Measurements from ENCODE around the gene NUP214. TPM values are rescaled to one million over a fixed set of nuclear protein-coding genes. Genes with fewer than 3 reads are reported as not detected.

Gene NUP214
- total RNA-seq (2014; rRNA removed): 22.0 and 25.6 TPM in 2 replicates
- percentile 79 among the genes with signal in this experiment for Bru-seq, nascent RNA
- percentile 80 among the genes with signal in this experiment for BruChase-seq, experiment 1, labeled RNA remaining after a 6-hour chase
- BruChase-seq, experiment 2, labeled RNA remaining after a 2-hour chase: percentile 80 among the genes with signal in this experiment
- long read RNA-seq, partial matches to known transcripts: 36 of 40 reads
- long read RNA-seq, other reads (novel, unspliced or antisense): 3 of 40 reads

GRCh38 chr9:131125288-131126058 lies at the start of gene NUP214:
Gene NUP214 (plus strand): TSS chr9:131125586. CDS start chr9:131125705, 119 bp downstream.
- intact Hi-C loops (cut with micrococcal nuclease): loop anchor here (10.0 kb wide), 1 partner anchor 71 kb away; no protein-coding TSS in a partner anchor
- ChIA-PET POLR2A (ENCODE audit: unreplicated experiment) (interaction anchor here (0.5 to 1.0 kb wide), 6 partner anchors 23 to 386 kb away, joined by 3 to 7 read pairs (median 4); partner anchors contain the start of gene AIF1L), CTCF (no interaction called here)
- ATAC-seq (peak; percentile 99), DNase-seq (peak; percentile 96)
- Histone ChIP-seq H3K9me3 (ENCODE audit: low read length) (no peaks in the 10 kb centered on the region), H3K4me3 (ENCODE audit: low read length) (peak within 1 kb of the TSS; percentile 86), H4K20me1 (ENCODE audit: low read length) (no peaks in the 10 kb centered on the region), H3K9me2 (replicated peaks; ENCODE audit: low read length) (no peaks in the 10 kb centered on the region), H3K79me2 (ENCODE audit: low read length) (peaks cover 36% of the 10 kb centered on the region), H3F3A (ENCODE audit: low read length, unreplicated experiment) (no peaks in the 10 kb centered on the region), H3K27ac (ENCODE audit: low read length) (peak within 1 kb of the TSS; percentile 75), H3K4me1 (ENCODE audit: insufficient read depth, low read length) (peaks cover 7% of the 10 kb centered on the region), H3K4me2 (ENCODE audit: low read length) (peak within 1 kb of the TSS; percentile 98), H3K27me3 (ENCODE audit: low read length) (no peaks in the 10 kb centered on the region), H3K9ac (ENCODE audit: low read length) (peak within 1 kb of the TSS; percentile 99), H3K36me3 (ENCODE audit: low read depth, low read length) (peaks cover 15% of the 10 kb centered on the region; the same call in 1 of the 2 replicates), H2AFZ (ENCODE audit: low read length) (peak within 1 kb of the TSS; percentile 76)
- TF ChIP-seq EZH2phosphoT487 (IDR thresholded peaks at IDR 0.05; ENCODE audit: borderline replicate concordance, low read length) (no peak), EZH2 (IDR thresholded peaks at IDR 0.05; ENCODE audit: low read length, unreplicated experiment) (no peak), CTCF (conservative IDR thresholded peaks at IDR 0.05; ENCODE audit: low read depth, low read length) (no peak)
- BruUV-seq (replicated peaks): TSS peak; percentile 71

DNA sequence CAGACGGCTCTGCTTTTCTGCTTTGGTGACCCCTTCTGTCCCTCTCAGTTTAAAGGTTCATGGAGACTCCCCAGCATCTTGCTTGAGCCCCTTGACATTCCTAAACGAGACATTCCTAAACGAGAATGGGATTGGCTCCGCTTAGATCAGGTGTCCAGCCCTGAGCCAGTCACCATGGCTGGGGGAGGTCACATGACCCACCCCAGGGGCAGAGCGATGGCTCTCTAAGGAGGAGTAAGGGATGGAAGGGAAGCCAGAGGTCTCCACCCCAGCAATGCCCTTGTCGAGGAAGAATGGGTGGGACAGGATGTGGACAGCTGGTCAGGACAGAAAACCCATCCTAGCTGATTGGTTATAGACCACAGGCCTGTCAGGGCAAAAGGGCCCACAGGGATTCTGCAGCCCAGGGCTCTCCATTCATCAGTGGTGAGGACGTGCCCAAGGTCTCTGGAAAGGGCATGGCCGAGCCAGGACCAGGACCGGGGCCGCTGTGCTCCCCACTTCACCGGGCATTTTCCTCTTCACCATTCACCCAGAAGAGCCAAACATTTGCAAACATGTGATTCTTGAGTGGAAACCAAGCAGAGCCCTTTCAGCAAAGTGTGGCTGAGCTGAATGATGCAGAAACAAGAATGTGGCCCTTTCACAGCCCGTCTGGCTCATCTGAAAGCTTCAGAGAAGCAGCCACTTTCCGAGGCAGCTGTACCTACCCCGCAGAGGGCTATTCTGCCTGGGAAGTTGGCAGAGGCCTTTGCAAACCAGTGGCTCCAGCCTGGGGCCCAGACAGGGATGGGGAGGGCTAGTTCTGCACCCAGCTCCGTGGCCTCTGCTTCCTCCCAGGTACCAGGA lies 48.8 kb upstream of the NUP214 start:
- H3K4me1 ChIP-seq (ENCODE audit: insufficient read depth, low read length): 0 out of 2 replicates have a peak, but pooled peaks cover 7% of the 10 kb centered on the region
- ChIA-PET POLR2A (ENCODE audit: unreplicated experiment) (no interaction called here), CTCF (no interaction called here)
- no peaks in the 10 kb centered on the region for H3K36me3 ChIP-seq (ENCODE audit: low read depth, low read length)
- H3K4me2 ChIP-seq (ENCODE audit: low read length): no peak overlapping the region
- no peaks in the 10 kb centered on the region for H3K9me2 ChIP-seq (replicated peaks; ENCODE audit: low read length)
- TF ChIP-seq EZH2 (IDR thresholded peaks at IDR 0.05; ENCODE audit: low read length, unreplicated experiment) (no peak), EZH2phosphoT487 (IDR thresholded peaks at IDR 0.05; ENCODE audit: borderline replicate concordance, low read length) (no peak), CTCF (conservative IDR thresholded peaks at IDR 0.05; ENCODE audit: low read depth, low read length) (no peak)
- H3K27ac ChIP-seq (ENCODE audit: low read length): no peak overlapping the region
- H2AFZ ChIP-seq (ENCODE audit: low read length): no peak overlapping the region
- no TSS peak for BruUV-seq (replicated peaks)
- intact Hi-C loops (cut with micrococcal nuclease): no loop called here
- H3K9me3 ChIP-seq (ENCODE audit: low read length): no peaks in the 10 kb centered on the region
- H3F3A ChIP-seq (ENCODE audit: low read length, unreplicated experiment): no peaks in the 10 kb centered on the region
- no peaks in the 10 kb centered on the region for H4K20me1 ChIP-seq (ENCODE audit: low read length)
- ATAC-seq (no peak), DNase-seq (no peak)
- H3K79me2 ChIP-seq (ENCODE audit: low read length): no peaks in the 10 kb centered on the region
- no peak overlapping the region for H3K9ac ChIP-seq (ENCODE audit: low read length)
- H3K4me3 ChIP-seq (ENCODE audit: low read length): no peak overlapping the region
- H3K27me3 ChIP-seq (ENCODE audit: low read length): no peaks in the 10 kb centered on the region
